ENCODE results near the gene PSMA1. TPM values are rescaled to one million over a fixed set of nuclear protein-coding genes. Genes with fewer than 3 reads are reported as not detected.

The PSMA1 gene
- total and polyA plus RNA-seq, 9 donors: 98.6 to 143 (median 120) TPM

GRCh38 chr11:14551380-14551779 lies 31.2 kb upstream of the PSMA1 start:
- DNase-seq: no peak
- 21% methylated on average over 2 of the region's 2 CpGs for WGBS (ENCODE audit: insufficient coverage)
- Histone ChIP-seq H3K36me3 (ENCODE audit: control insufficient read depth, insufficient read depth, low read length) (no peaks in the 10 kb centered on the region), H3K27ac (ENCODE audit: low read length) (no peak overlapping the region), H3K4me1 (ENCODE audit: control insufficient read depth, insufficient read depth, low read length) (no peaks in the 10 kb centered on the region), H3K4me3 (ENCODE audit: low read length) (no peak overlapping the region), H3K27me3 (ENCODE audit: control insufficient read depth, insufficient read depth, low read length) (no peaks in the 10 kb centered on the region), H3K9me3 (replicated peaks; ENCODE audit: control insufficient read depth, low read depth, low read length) (no peaks in the 10 kb centered on the region)

DNA sequence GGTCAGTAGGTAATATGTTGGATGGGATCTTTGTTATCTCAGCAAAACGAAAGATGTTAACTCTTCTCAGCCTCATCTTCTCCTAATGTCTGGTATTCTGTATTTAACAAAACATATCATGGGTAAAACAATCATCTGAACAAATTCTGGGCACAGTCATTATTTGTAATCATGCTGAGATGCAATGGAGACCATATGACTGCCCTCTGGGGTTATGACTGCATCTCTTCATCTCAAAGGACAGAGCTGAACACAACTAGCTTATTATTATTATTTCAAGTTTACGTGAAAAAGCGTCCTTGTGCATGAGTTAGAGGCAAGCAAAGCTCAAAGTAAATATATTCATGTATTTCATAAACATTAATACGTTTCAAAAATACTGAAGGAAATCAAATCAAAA lies 29.7 kb upstream of the PSMA1 start:
- Histone ChIP-seq H3K9me3 (replicated peaks; ENCODE audit: control insufficient read depth, low read depth, low read length) (no peaks in the 10 kb centered on the region), H3K27ac (ENCODE audit: low read length) (no peak overlapping the region), H3K27me3 (ENCODE audit: control insufficient read depth, insufficient read depth, low read length) (no peaks in the 10 kb centered on the region), H3K4me1 (ENCODE audit: control insufficient read depth, insufficient read depth, low read length) (no peaks in the 10 kb centered on the region), H3K36me3 (ENCODE audit: control insufficient read depth, insufficient read depth, low read length) (no peaks in the 10 kb centered on the region), H3K4me3 (ENCODE audit: low read length) (no peak overlapping the region)
- no peak for DNase-seq
- no CpG with 5 or more reads among the region's 4 CpGs for WGBS (ENCODE audit: insufficient coverage)

- Histone ChIP-seq H3K27me3 (ENCODE audit: control insufficient read depth, insufficient read depth, low read length) (no peaks in the 10 kb centered on the region), H3K9me3 (replicated peaks; ENCODE audit: control insufficient read depth, low read depth, low read length) (no peaks in the 10 kb centered on the region), H3K27ac (ENCODE audit: low read length) (no peak overlapping the region), H3K4me1 (ENCODE audit: control insufficient read depth, insufficient read depth, low read length) (no peaks in the 10 kb centered on the region), H3K4me3 (ENCODE audit: low read length) (no peak overlapping the region), H3K36me3 (ENCODE audit: control insufficient read depth, insufficient read depth, low read length) (no peaks in the 10 kb centered on the region)
- no peak for DNase-seq
- WGBS (ENCODE audit: insufficient coverage): 65% methylated on average over 2 of the region's 2 CpGs
Observed at GRCh38 chr11:14547440-14547839, 27.3 kb upstream of the PSMA1 start.

GRCh38 chr11:14546672-14547071 lies 26.5 kb upstream of the PSMA1 start:
- Histone ChIP-seq H3K9me3 (replicated peaks; ENCODE audit: control insufficient read depth, low read depth, low read length) (no peaks in the 10 kb centered on the region), H3K27me3 (ENCODE audit: control insufficient read depth, insufficient read depth, low read length) (no peaks in the 10 kb centered on the region), H3K27ac (ENCODE audit: low read length) (no peak overlapping the region), H3K36me3 (ENCODE audit: control insufficient read depth, insufficient read depth, low read length) (no peaks in the 10 kb centered on the region), H3K4me3 (ENCODE audit: low read length) (no peak overlapping the region), H3K4me1 (ENCODE audit: control insufficient read depth, insufficient read depth, low read length) (no peaks in the 10 kb centered on the region)
- DNase-seq: no peak

- DNase-seq: peak; percentile 18
- H3K36me3 ChIP-seq (ENCODE audit: control insufficient read depth, insufficient read depth, low read length): no peaks in the 10 kb centered on the region
- no CpG with 5 or more reads among the region's 3 CpGs for WGBS (ENCODE audit: insufficient coverage)
- H3K9me3 ChIP-seq (replicated peaks; ENCODE audit: control insufficient read depth, low read depth, low read length): no peaks in the 10 kb centered on the region
- no peak overlapping the region for H3K4me3 ChIP-seq (ENCODE audit: low read length)
- H3K27me3 ChIP-seq (ENCODE audit: control insufficient read depth, insufficient read depth, low read length): no peaks in the 10 kb centered on the region
- H3K4me1 ChIP-seq (ENCODE audit: control insufficient read depth, insufficient read depth, low read length): no peaks in the 10 kb centered on the region
- no peak overlapping the region for H3K27ac ChIP-seq (ENCODE audit: low read length)
Observed at GRCh38 chr11:14544611-14545010, 24.4 kb upstream of the PSMA1 start.

DNA sequence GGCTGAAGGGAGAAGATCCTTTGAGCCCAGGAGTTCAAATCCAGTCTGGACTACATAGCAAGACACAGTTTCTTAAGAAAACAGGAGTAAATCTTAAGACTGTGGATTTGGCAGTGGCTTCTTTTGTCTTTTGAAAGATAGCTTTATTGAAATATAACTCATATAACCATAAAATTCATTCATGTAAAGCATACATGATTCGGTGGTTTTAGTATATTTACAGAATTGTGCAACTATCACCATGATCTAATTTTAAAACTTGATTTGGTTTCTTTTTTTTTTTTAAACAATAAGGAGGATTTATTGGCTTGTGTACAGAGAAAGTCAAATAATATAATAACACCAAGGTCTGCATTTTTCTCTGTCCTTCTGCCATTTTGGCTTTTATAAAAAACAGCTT lies 23.1 kb upstream of the PSMA1 start:
- H3K9me3 ChIP-seq (replicated peaks; ENCODE audit: control insufficient read depth, low read depth, low read length): no peaks in the 10 kb centered on the region
- H3K36me3 ChIP-seq (ENCODE audit: control insufficient read depth, insufficient read depth, low read length): no peaks in the 10 kb centered on the region
- no CpG with 5 or more reads among the region's 1 CpG for WGBS (ENCODE audit: insufficient coverage)
- DNase-seq: no peak
- no peak overlapping the region for H3K27ac ChIP-seq (ENCODE audit: low read length)
- no peaks in the 10 kb centered on the region for H3K4me1 ChIP-seq (ENCODE audit: control insufficient read depth, insufficient read depth, low read length)
- no peak overlapping the region for H3K4me3 ChIP-seq (ENCODE audit: low read length)
- no peaks in the 10 kb centered on the region for H3K27me3 ChIP-seq (ENCODE audit: control insufficient read depth, insufficient read depth, low read length)

- Histone ChIP-seq H3K27me3 (ENCODE audit: control insufficient read depth, insufficient read depth, low read length) (no peaks in the 10 kb centered on the region), H3K4me1 (ENCODE audit: control insufficient read depth, insufficient read depth, low read length) (no peaks in the 10 kb centered on the region), H3K4me3 (ENCODE audit: low read length) (no peak overlapping the region), H3K9me3 (replicated peaks; ENCODE audit: control insufficient read depth, low read depth, low read length) (no peaks in the 10 kb centered on the region), H3K27ac (ENCODE audit: low read length) (no peak overlapping the region), H3K36me3 (ENCODE audit: control insufficient read depth, insufficient read depth, low read length) (no peaks in the 10 kb centered on the region)
- DNase-seq: no peak
Observed at GRCh38 chr11:14542324-14542723, 22.1 kb upstream of the PSMA1 start.

DNA sequence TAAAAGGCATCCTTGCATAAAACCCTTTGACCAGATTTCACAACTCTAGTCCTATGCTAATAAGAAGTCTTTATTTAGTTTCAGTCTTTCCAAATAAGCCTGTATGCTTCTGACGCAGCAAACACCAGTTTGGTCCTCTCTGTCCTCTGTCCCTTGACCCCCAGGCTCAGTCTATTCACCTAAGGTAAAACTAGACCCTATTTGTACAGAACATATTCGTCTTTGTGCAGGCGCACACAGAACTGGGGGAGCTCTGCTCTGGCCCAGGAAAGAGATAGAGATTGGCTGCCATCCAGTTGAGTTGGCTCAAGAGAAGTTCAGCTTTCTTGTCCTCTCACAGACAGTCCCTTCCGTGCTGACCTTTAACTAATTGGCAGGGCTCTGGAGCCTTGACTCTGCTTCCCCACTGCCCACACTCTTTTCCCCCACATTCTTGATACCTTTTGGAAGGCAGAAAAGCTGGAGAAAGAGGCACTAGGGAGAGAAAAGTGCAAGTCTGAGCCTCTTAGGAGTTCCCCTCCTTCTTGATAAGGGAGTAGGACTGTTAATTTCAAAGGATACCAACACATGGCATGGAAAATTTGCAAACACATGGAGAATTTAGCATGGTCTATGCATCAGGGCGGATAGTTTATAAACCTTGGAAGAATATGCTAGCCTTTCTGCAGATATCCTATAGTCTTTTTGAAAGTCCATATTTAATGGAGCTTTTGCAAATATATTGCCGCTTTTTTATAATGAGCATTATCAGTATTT lies 21.2 kb upstream of the PSMA1 start:
- Histone ChIP-seq H3K27ac (ENCODE audit: low read length) (no peak overlapping the region), H3K36me3 (ENCODE audit: control insufficient read depth, insufficient read depth, low read length) (no peaks in the 10 kb centered on the region), H3K27me3 (ENCODE audit: control insufficient read depth, insufficient read depth, low read length) (no peaks in the 10 kb centered on the region), H3K4me1 (ENCODE audit: control insufficient read depth, insufficient read depth, low read length) (no peaks in the 10 kb centered on the region), H3K4me3 (ENCODE audit: low read length) (no peak overlapping the region), H3K9me3 (replicated peaks; ENCODE audit: control insufficient read depth, low read depth, low read length) (no peaks in the 10 kb centered on the region)
- DNase-seq: peak; percentile 28
- 65% methylated on average over 2 of the region's 6 CpGs for WGBS (ENCODE audit: insufficient coverage)

DNA sequence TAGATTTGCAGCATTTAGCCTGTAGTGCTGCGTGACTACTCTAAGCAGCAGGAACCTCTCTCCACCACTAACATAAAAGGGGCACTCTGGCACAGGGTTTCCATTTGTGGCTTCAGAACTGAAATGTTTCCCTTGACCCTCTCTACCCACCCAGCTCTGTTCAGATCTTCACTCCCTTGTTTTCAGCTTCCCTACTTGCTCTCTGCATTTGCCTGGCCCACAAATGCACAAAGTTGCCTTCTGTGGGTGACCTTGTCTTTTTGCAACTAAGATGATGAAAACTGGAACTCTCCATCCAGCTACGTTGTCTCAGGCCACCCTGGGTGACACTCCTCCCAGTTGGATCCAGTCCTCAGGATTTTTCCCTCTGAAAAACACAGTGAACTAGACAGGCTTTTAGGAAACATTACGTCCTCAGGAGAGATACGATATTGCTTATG lies 19.8 kb upstream of the PSMA1 start:
- H3K4me1 ChIP-seq (ENCODE audit: control insufficient read depth, insufficient read depth, low read length): no peaks in the 10 kb centered on the region
- no peaks in the 10 kb centered on the region for H3K9me3 ChIP-seq (replicated peaks; ENCODE audit: control insufficient read depth, low read depth, low read length)
- no peak for DNase-seq

GRCh38 chr11:14538926-14539554 lies 18.9 kb upstream of the PSMA1 start:
- no CpG with 5 or more reads among the region's 3 CpGs for WGBS (ENCODE audit: insufficient coverage)
- no peaks in the 10 kb centered on the region for H3K36me3 ChIP-seq (ENCODE audit: control insufficient read depth, insufficient read depth, low read length)
- H3K9me3 ChIP-seq (replicated peaks; ENCODE audit: control insufficient read depth, low read depth, low read length): no peaks in the 10 kb centered on the region
- no peak overlapping the region for H3K4me3 ChIP-seq (ENCODE audit: low read length)
- no peak overlapping the region for H3K27ac ChIP-seq (ENCODE audit: low read length)
- no peaks in the 10 kb centered on the region for H3K4me1 ChIP-seq (ENCODE audit: control insufficient read depth, insufficient read depth, low read length)
- DNase-seq: no peak
- no peaks in the 10 kb centered on the region for H3K27me3 ChIP-seq (ENCODE audit: control insufficient read depth, insufficient read depth, low read length)

More for the DNA sequence above, 19.8 kb upstream of the PSMA1 start:
- 60% methylated on average over 2 of the region's 4 CpGs for WGBS (ENCODE audit: insufficient coverage)
- Histone ChIP-seq H3K27ac (ENCODE audit: low read length) (no peak overlapping the region), H3K27me3 (ENCODE audit: control insufficient read depth, insufficient read depth, low read length) (no peaks in the 10 kb centered on the region), H3K4me3 (ENCODE audit: low read length) (no peak overlapping the region), H3K36me3 (ENCODE audit: control insufficient read depth, insufficient read depth, low read length) (no peaks in the 10 kb centered on the region)
